ENCODE data around the gene SYNE1. TPM values are rescaled to one million over a fixed set of nuclear protein-coding genes. Genes with fewer than 3 reads are reported as not detected.

The SYNE1 gene
- total and polyA plus RNA-seq, 2 of the 8 experiments (the other 6 are each of a cell fraction or from before 2014, with no cell fraction given), result 2.8 to 5.5 TPM

DNA sequence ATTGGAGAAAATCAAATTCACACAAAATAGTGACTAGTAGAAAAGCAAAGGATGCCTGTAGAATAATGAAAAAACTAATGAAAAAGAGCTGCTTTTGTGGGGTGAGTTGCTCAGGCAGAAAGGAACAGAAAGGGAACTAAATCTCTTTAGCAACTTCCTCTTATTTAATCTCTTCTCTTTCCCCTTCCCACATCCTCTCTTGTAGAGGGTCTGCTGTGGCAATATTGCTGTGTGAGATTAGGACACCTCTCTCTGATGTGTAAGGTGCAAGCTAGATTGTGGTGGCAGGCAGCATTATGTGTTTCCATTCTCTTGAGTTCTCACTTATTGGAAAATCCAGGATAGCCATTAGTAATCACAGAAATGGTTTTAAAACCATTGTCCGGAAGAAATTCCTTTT is 49.7 kb downstream of the SYNE1 start:
- H3K4ac ChIP-seq (replicated peaks; ENCODE audit: insufficient read length, low read depth, low read length), result no peak overlapping the region
- H3K4me2 ChIP-seq (ENCODE audit: insufficient read depth in 1 of 2, low read depth in 2 of 2, low read length in 2 of 2), result no peak overlapping the region
- H3K4me3 ChIP-seq (ENCODE audit: extremely low read depth in 1 of 4, insufficient read depth in 2 of 4, low read depth in 3 of 4, low read length in 4 of 4), result no peak overlapping the region
- FAIRE-seq, result no peak
- WGBS, 2 experiments (ENCODE audit: extremely low coverage in 1 of 2, insufficient coverage in 1 of 2, insufficient read length in 1 of 2, insufficient replicate concordance in 2 of 2, low coverage in 1 of 2, low lambda C conversion rate in 2 of 2, missing lambda C conversion rate in 1 of 2), result 100% methylated on average over 1 of the region's 1 CpG; no CpG with 5 or more reads in 1 of the 2 experiments
- no peak overlapping the region for H4K91ac ChIP-seq (replicated peaks; ENCODE audit: insufficient read length, low read length)
- no peaks in the 10 kb centered on the region for H3K23me2 ChIP-seq (ENCODE audit: low read depth, low read length)
- H3K18ac ChIP-seq (ENCODE audit: extremely low read depth, low read length), result no peak overlapping the region
- H3K56ac ChIP-seq (replicated peaks; ENCODE audit: insufficient read length, low read depth, low read length), result no peak overlapping the region
- H3K4me1 ChIP-seq (replicated peaks in 1 of 4; ENCODE audit: control insufficient read depth in 3 of 4, insufficient read depth in 4 of 4, low read length in 3 of 4), result no peaks in the 10 kb centered on the region
- no peaks in the 10 kb centered on the region for H3K36me3 ChIP-seq (ENCODE audit: control insufficient read depth in 2 of 4, insufficient read depth in 4 of 4, low read length in 3 of 4)
- H3K23ac ChIP-seq (ENCODE audit: insufficient read length), result no peak overlapping the region
- no peak for DNase-seq (ENCODE audit: low read depth in 1 of 2, low spot score in 2 of 2)
- H4K8ac ChIP-seq (ENCODE audit: extremely low read depth, insufficient read depth, low read length), result no peak overlapping the region
- POLR2A ChIA-PET (ENCODE audit: partially characterized antibody), result no interaction called here
- H2BK12ac ChIP-seq (ENCODE audit: low read depth, low read length), result no peak overlapping the region
- H3K79me2 ChIP-seq (ENCODE audit: control insufficient read depth in 1 of 2, insufficient read depth in 2 of 2, low read length in 2 of 2), result no peaks in the 10 kb centered on the region
- no peaks in the 10 kb centered on the region for H3K27me3 ChIP-seq (replicated peaks in 1 of 4; ENCODE audit: control insufficient read depth in 3 of 4, extremely low read depth in 1 of 4, insufficient read depth in 3 of 4, low read length in 3 of 4)
- H3K9ac ChIP-seq (replicated peaks in 1 of 4; ENCODE audit: extremely low read depth in 1 of 4, low read depth in 3 of 4, low read length in 3 of 4), result no peak overlapping the region
- H3K79me1 ChIP-seq (ENCODE audit: low read depth, low read length), result no peaks in the 10 kb centered on the region
- H2BK15ac ChIP-seq (ENCODE audit: low read length), result no peak overlapping the region
- no peaks in the 10 kb centered on the region for H3K9me3 ChIP-seq (ENCODE audit: insufficient read depth in 2 of 2, low read depth in 1 of 2, low read length in 1 of 2)
- H3K27ac ChIP-seq (ENCODE audit: low read depth, low read length), result no peak overlapping the region
- H2BK120ac ChIP-seq (replicated peaks; ENCODE audit: low read depth, low read length), result no peak overlapping the region
- H2AK5ac ChIP-seq (ENCODE audit: low read depth, low read length), result no peak overlapping the region
- no peak overlapping the region for H4K5ac ChIP-seq (ENCODE audit: insufficient read length, low read depth, low read length)
- no peaks in the 10 kb centered on the region for H4K20me1 ChIP-seq (replicated peaks in 1 of 2; ENCODE audit: control insufficient read depth in 1 of 2, insufficient read depth in 2 of 2, low read length in 2 of 2)
- H2BK20ac ChIP-seq (ENCODE audit: low read length), result no peak overlapping the region
- H2BK5ac ChIP-seq (ENCODE audit: low read depth, low read length), result no peak overlapping the region
- no peak overlapping the region for H2AFZ ChIP-seq (ENCODE audit: low read length)
- no peak overlapping the region for H3K14ac ChIP-seq (ENCODE audit: insufficient read length)
- CTCF ChIA-PET (ENCODE audit: partially characterized antibody), result interaction anchor here (1.1 to 1.9 kb wide), 3 partner anchors 8 to 35 kb away, joined by 3 to 6 read pairs (median 4); no protein-coding TSS in a partner anchor
- no peak for TF ChIP-seq CHD1 (IDR thresholded peaks at IDR 0.05; ENCODE audit: low read depth, low read length)
- no peak for TF ChIP-seq POU5F1 (IDR thresholded peaks at IDR 0.05; ENCODE audit: low read depth, low read length)

Data from H1 (cell line).